WTC11 (cell line): ENCODE measurements around the gene LIPT1. TPM values are rescaled to one million over a fixed set of nuclear protein-coding genes. Genes with fewer than 3 reads are reported as not detected.

Source experiments
- ATAC-seq: fragments of 200-7000 bp; cut with Tn5 transposase; 2 replicates; pipeline ENCODE4 v1.10.0; 2021; ENCODE audit warnings: mild to moderate bottlenecking, moderate library complexity
- CTCF ChIA-PET: fragments of 300-600 bp; sonication (Branson Sonifier 250); formaldehyde crosslinking; loops from one replicate; lab custom pipeline; 2021; ENCODE audit warnings: antibody characterized with exemption; lab: Charles Lee
- POLR2A ChIA-PET: fragments of 350-600 bp; sonication (Branson Sonifier 250); formaldehyde crosslinking; loops from one replicate; lab custom pipeline; 2021; ENCODE audit warnings: antibody characterized with exemption; lab: Charles Lee
- DNase-seq: peaks from one replicate; pipeline ENCODE4 v3.0.0; 2021; ENCODE audit warnings: low spot score
- H3K27ac Mint-ChIP-seq: 2 replicates; pipeline ENCODE4 v1.8.0; 2021; ENCODE audit warnings: mixed read lengths
- H3K27me3 Mint-ChIP-seq: 2 replicates; pipeline ENCODE4 v1.8.0; 2021; ENCODE audit warnings: low read depth, mild to moderate bottlenecking, moderate library complexity, mixed read lengths
- H3K36me3 Mint-ChIP-seq: 2 replicates; pipeline ENCODE4 v1.8.0; 2021; ENCODE audit warnings: mixed read lengths
- H3K4me1 Mint-ChIP-seq: 2 replicates; pipeline ENCODE4 v1.8.0; 2022; ENCODE audit warnings: mixed read lengths
- H3K4me3 Mint-ChIP-seq: 2 replicates; pipeline ENCODE4 v1.8.0; 2021; ENCODE audit warnings: mild to moderate bottlenecking, moderate library complexity, mixed read lengths
- H3K9me3 Mint-ChIP-seq: 2 replicates; pipeline ENCODE4 v1.8.0; 2021; ENCODE audit warnings: mixed read lengths
- CTCF ChIP-seq: fragments of 200-600 bp; IDR thresholded peaks from 2 replicates; pipeline ENCODE4 v1.8.0; 2022; ENCODE audit warnings: antibody characterized with exemption
- EMX1 ChIP-seq: fragments of 250-450 bp; sonication (Bioruptor Pico); IDR thresholded peaks from 2 replicates; pipeline ENCODE4 v1.8.0; 2021; ENCODE audit warnings: mild to moderate bottlenecking
- JUN ChIP-seq: sonication (generic); formaldehyde crosslinking; IDR thresholded peaks from 2 replicates; pipeline ENCODE4 v1.8.0; 2023; ENCODE audit warnings: mild to moderate bottlenecking, missing genetic modification reagents
- MAX ChIP-seq: sonication (generic); formaldehyde crosslinking; IDR thresholded peaks from 2 replicates; pipeline ENCODE4 v1.8.0; 2022; ENCODE audit warnings: mild to moderate bottlenecking, missing genetic modification reagents
- NFATC4 ChIP-seq: fragments of 250-450 bp; sonication (Bioruptor Pico); IDR thresholded peaks from 2 replicates; pipeline ENCODE4 v1.9.0; 2021; ENCODE audit warnings: mild to moderate bottlenecking
- OVOL2 ChIP-seq: fragments of 250-450 bp; sonication (Bioruptor Pico); IDR thresholded peaks from 2 replicates; pipeline ENCODE4 v1.9.0; 2021; ENCODE audit warnings: mild to moderate bottlenecking, borderline replicate concordance
- TCF7 ChIP-seq: sonication (generic); formaldehyde crosslinking; IDR thresholded peaks from 2 replicates; pipeline ENCODE4 v1.8.0; 2022; ENCODE audit warnings: mild to moderate bottlenecking, low read depth, missing genetic modification reagents, moderate library complexity
- TEAD1 ChIP-seq: sonication (generic); formaldehyde crosslinking; IDR thresholded peaks from 2 replicates; pipeline ENCODE4 v1.8.0; 2022; ENCODE audit warnings: mild to moderate bottlenecking, missing genetic modification reagents
- TEAD4 ChIP-seq: sonication (generic); formaldehyde crosslinking; IDR thresholded peaks from 2 replicates; pipeline ENCODE4 v1.8.0; 2022; ENCODE audit warnings: mild to moderate bottlenecking, missing genetic modification reagents
- ZBTB21 ChIP-seq: sonication (generic); formaldehyde crosslinking; IDR thresholded peaks from 2 replicates; pipeline ENCODE4 v1.8.1; 2023; ENCODE audit warnings: mild to moderate bottlenecking, missing genetic modification reagents, borderline replicate concordance
- ZNF138 ChIP-seq: sonication (generic); formaldehyde crosslinking; conservative IDR thresholded peaks from 2 replicates; pipeline ENCODE4 v1.8.1; 2022; ENCODE audit warnings: mild to moderate bottlenecking, moderate library complexity, missing genetic modification reagents
- ZNF281 ChIP-seq: sonication (generic); formaldehyde crosslinking; IDR thresholded peaks from 2 replicates; pipeline ENCODE4 v1.8.0; 2023; ENCODE audit warnings: mild to moderate bottlenecking, missing genetic modification reagents
- total RNA-seq: library from RNA; stranded (reverse); gene quantifications from 3 replicates; pipeline ENCODE4 v1.2.3, GENCODE V29; 2021
- TF ChIP-seq, protein P1 (sequence below): sonication (generic); formaldehyde crosslinking; IDR thresholded peaks from 2 replicates; pipeline ENCODE4 v1.8.0; 2022; ENCODE audit warnings: mild to moderate bottlenecking, missing genetic modification reagents

LIPT1 gene
- total RNA-seq, 1 experiment from 2014 or later: 9.7 TPM

DNA sequence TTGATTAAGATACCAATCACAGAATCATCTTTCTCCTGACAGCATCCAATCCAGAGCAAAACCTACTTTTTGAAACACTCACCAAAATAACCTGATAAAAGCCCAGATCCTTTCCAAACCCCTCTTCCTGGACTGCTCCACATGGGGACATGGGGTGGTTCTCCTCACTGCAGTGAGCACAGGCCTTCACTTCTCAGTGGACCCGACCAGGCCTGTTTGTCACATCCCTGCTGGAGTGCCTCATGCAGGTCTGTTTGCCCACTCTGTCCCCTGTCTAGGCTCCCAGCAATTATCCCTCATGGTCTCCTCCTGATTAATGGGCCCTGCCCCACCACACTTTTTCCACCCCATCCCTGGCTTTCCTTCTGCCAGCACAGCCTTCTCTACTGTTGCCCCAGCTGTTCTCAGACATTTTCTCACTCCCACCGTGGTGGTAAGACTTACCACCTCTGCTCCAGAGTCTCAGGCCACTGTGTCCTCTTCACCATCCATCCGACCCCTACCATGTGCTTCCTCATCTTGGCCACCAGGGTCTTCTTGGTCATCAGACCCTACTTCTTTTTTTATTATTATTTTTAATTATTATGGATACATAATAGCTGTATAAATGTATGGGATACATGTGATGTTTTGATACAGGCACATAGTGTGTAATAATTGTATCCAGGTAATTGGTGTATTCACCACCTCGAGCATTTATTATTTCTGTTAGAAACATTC lies 47.4 kb downstream of the LIPT1 start:
- H3K36me3 Mint-ChIP-seq: peaks cover 52% of the 10 kb centered on the region
- H3K4me1 Mint-ChIP-seq: no peaks in the 10 kb centered on the region
- TF ChIP-seq CTCF (peak; percentile 32; the same call in 1 of the 2 replicates), EMX1 (CRISPR knock-in tag) (no peak)
- H3K4me3 Mint-ChIP-seq: no peak overlapping the region
- H3K9me3 Mint-ChIP-seq: peaks cover 49% of the 10 kb centered on the region
- ChIA-PET CTCF (no interaction called here), POLR2A (no interaction called here)
- ATAC-seq: no peak
- no peak overlapping the region for H3K27ac Mint-ChIP-seq
- H3K27me3 Mint-ChIP-seq: peaks cover 4% of the 10 kb centered on the region; the same call in 1 of the 2 replicates
- DNase-seq: no peak

DNA sequence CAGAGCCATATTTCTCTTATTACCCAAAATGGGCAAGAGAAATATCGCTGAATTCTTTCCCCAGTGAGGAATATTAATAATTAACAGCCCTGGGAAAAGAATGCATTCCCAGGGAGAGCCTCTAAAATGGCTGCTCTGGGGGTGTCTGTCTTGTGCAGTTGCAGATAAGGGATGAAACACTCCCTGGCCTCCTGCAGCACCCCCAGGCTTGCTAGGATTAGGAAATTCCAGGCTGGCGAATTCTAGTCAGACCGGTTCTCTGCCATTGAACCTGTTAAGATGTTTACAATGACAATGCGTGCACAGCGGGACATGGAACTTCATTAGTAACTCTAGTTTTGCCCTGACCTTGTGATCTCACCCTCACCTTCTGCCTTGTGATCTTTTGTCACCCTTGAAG lies 50.7 kb downstream of the LIPT1 start:
- H3K27ac Mint-ChIP-seq: no peak overlapping the region; the same call in 1 of the 2 replicates
- no peak overlapping the region for H3K4me3 Mint-ChIP-seq
- DNase-seq: peak; percentile 35
- peaks cover 66% of the 10 kb centered on the region for H3K36me3 Mint-ChIP-seq
- CTCF ChIA-PET: no interaction called here
- H3K27me3 Mint-ChIP-seq: peaks cover 4% of the 10 kb centered on the region; the same call in 1 of the 2 replicates
- peaks cover 80% of the 10 kb centered on the region for H3K9me3 Mint-ChIP-seq
- TF ChIP-seq ZBTB21 (CRISPR knock-in tag) (no peak), TEAD4 (no peak), TEAD1 (CRISPR knock-in tag) (peak; percentile 73; the same call in 1 of the 2 replicates), NFATC4 (CRISPR knock-in tag) (no peak), OVOL2 (CRISPR knock-in tag) (no peak), ZNF281 (no peak), MAX (CRISPR knock-in tag) (peak; percentile 25; the same call in 1 of the 2 replicates), JUN (CRISPR knock-in tag) (no peak), ZNF138 (CRISPR knock-in tag) (no peak), TCF7 (CRISPR knock-in tag) (no peak)
- TF ChIP-seq, protein P1, sequence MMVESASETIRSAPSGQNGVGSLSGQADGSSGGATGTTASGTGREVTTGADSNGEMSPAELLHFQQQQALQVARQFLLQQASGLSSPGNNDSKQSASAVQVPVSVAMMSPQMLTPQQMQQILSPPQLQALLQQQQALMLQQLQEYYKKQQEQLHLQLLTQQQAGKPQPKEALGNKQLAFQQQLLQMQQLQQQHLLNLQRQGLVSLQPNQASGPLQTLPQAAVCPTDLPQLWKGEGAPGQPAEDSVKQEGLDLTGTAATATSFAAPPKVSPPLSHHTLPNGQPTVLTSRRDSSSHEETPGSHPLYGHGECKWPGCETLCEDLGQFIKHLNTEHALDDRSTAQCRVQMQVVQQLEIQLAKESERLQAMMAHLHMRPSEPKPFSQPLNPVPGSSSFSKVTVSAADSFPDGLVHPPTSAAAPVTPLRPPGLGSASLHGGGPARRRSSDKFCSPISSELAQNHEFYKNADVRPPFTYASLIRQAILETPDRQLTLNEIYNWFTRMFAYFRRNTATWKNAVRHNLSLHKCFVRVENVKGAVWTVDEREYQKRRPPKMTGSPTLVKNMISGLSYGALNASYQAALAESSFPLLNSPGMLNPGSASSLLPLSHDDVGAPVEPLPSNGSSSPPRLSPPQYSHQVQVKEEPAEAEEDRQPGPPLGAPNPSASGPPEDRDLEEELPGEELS (CRISPR knock-in tag): no peak
- TF ChIP-seq, all 79 proteins: peak for 2
- H3K4me1 Mint-ChIP-seq: no peaks in the 10 kb centered on the region
- POLR2A ChIA-PET: no interaction called here
- ATAC-seq: no peak

Other genes starting within 250 kb of the LIPT1 start
- gene CRACDL, start 218.7 kb upstream of the LIPT1 start, total RNA-seq: 0.50 to 0.89 TPM (median 0.72 TPM) in 3 replicates
- 6.0 to 7.0 TPM (median 6.1 TPM) in 3 replicates for gene C2orf15, start 13.3 kb upstream of the LIPT1 start, total RNA-seq
- gene TSGA10, start within 50 bp of the LIPT1 start, total RNA-seq: 8.9 to 9.3 TPM (median 9.1 TPM) in 3 replicates
- 33.1 to 37.1 TPM (median 34.7 TPM) in 3 replicates for gene MITD1, start 26.1 kb downstream of the LIPT1 start, total RNA-seq
- gene MRPL30, start 26.2 kb downstream of the LIPT1 start, total RNA-seq: 28.7 to 34.9 TPM (median 33.4 TPM) in 3 replicates
- gene LYG2, start 100.7 kb downstream of the LIPT1 start, total RNA-seq: 0.25 TPM in 1 of 3 replicates, not detected in the others
- 0.35 to 0.76 TPM (median 0.55 TPM) in 3 replicates for gene LYG1, start 146.2 kb downstream of the LIPT1 start, total RNA-seq
- gene TXNDC9, start 181.4 kb downstream of the LIPT1 start, total RNA-seq: 24.1 to 31.0 TPM (median 24.6 TPM) in 3 replicates
- 52.1 to 68.8 TPM (median 52.5 TPM) in 3 replicates for gene EIF5B, start 182.4 kb downstream of the LIPT1 start, total RNA-seq